A549 (cell line): ENCODE data around the gene ZFP62.

ENCODE experiments used
- BHLHE40 ChIP-seq: IDR thresholded peaks from 2 replicates; pipeline ENCODE4 v1.6.1; 2012; ENCODE audit warnings: low read depth, low read length, inconsistent platforms
- EP300 ChIP-seq, 2 experiments: fragments of >200 bp; sonication (Bioruptor Twin); formaldehyde crosslinking; IDR thresholded peaks; 2 replicates in 1 of 2; 3 replicates in 1 of 2; pipeline ENCODE4 v1.6.1; 2016 to 2017
- HDAC2 ChIP-seq: fragments of 200-600 bp; sonication (generic); IDR thresholded peaks from 2 replicates; pipeline ENCODE4 v1.6.1; 2016
- JUNB ChIP-seq: fragments of >200 bp; sonication (Bioruptor Twin); formaldehyde crosslinking; IDR thresholded peaks from 2 replicates; pipeline ENCODE4 v1.6.1; 2016
- POLR2A ChIP-seq: IDR thresholded peaks from 2 replicates; pipeline ENCODE4 v1.6.1; 2012; ENCODE audit warnings: mild to moderate bottlenecking, low read length
- TF ChIP-seq, protein P1 (sequence below): fragments of >200 bp; sonication (Bioruptor Twin); formaldehyde crosslinking; IDR thresholded peaks from 3 replicates; pipeline ENCODE4 v1.5.1; 2016
- TF ChIP-seq, protein P2 (sequence below): fragments of 450-650 bp; IDR thresholded peaks from 2 replicates; pipeline ENCODE4 v1.6.1; 2014; ENCODE audit warnings: antibody characterized with exemption
- TF ChIP-seq, protein P3 (sequence below): fragments of 250-450 bp; sonication (Bioruptor Pico); IDR thresholded peaks from 2 replicates; pipeline ENCODE4 v1.5.0; 2020; ENCODE audit warnings: low read depth, mild to moderate bottlenecking, moderate library complexity

GRCh38 chr5:180910735-180911134 is 49.7 kb upstream of the ZFP62 start:
- TF ChIP-seq, protein P1, sequence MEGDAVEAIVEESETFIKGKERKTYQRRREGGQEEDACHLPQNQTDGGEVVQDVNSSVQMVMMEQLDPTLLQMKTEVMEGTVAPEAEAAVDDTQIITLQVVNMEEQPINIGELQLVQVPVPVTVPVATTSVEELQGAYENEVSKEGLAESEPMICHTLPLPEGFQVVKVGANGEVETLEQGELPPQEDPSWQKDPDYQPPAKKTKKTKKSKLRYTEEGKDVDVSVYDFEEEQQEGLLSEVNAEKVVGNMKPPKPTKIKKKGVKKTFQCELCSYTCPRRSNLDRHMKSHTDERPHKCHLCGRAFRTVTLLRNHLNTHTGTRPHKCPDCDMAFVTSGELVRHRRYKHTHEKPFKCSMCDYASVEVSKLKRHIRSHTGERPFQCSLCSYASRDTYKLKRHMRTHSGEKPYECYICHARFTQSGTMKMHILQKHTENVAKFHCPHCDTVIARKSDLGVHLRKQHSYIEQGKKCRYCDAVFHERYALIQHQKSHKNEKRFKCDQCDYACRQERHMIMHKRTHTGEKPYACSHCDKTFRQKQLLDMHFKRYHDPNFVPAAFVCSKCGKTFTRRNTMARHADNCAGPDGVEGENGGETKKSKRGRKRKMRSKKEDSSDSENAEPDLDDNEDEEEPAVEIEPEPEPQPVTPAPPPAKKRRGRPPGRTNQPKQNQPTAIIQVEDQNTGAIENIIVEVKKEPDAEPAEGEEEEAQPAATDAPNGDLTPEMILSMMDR = no peak
- no peak for TF ChIP-seq HDAC2
- TF ChIP-seq, protein P2, sequence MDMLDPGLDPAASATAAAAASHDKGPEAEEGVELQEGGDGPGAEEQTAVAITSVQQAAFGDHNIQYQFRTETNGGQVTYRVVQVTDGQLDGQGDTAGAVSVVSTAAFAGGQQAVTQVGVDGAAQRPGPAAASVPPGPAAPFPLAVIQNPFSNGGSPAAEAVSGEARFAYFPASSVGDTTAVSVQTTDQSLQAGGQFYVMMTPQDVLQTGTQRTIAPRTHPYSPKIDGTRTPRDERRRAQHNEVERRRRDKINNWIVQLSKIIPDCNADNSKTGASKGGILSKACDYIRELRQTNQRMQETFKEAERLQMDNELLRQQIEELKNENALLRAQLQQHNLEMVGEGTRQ = no peak
- TF ChIP-seq POLR2A = no peak
- no peak for TF ChIP-seq JUNB
- no peak for TF ChIP-seq EP300 (IDR thresholded peaks at IDR 0.05)
- TF ChIP-seq BHLHE40 = no peak
- TF ChIP-seq, protein P3, sequence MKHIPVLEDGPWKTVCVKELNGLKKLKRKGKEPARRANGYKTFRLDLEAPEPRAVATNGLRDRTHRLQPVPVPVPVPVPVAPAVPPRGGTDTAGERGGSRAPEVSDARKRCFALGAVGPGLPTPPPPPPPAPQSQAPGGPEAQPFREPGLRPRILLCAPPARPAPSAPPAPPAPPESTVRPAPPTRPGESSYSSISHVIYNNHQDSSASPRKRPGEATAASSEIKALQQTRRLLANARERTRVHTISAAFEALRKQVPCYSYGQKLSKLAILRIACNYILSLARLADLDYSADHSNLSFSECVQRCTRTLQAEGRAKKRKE (CRISPR knock-in tag) = no peak
